Smooth muscle cell (in vitro differentiated cells): Measurements from ENCODE around the gene RGS17. TPM values are rescaled to one million over a fixed set of nuclear protein-coding genes. Genes with fewer than 3 reads are reported as not detected.

ENCODE experiments used
- DNase-seq: peaks from one replicate; lab custom pipeline; 2025; ENCODE audit not compliant: unreplicated experiment; lab: John Stamatoyannopoulos, UW
- H2AFZ ChIP-seq: fragments of 200-600 bp; sonication (generic); 2 replicates; pipeline ENCODE4 v1.6.0; 2016; ENCODE audit warnings: antibody characterized with exemption, low read depth, mild to moderate bottlenecking
- H3F3A ChIP-seq: fragments of 200-600 bp; sonication (generic); 2 replicates; pipeline ENCODE4 v1.6.0; 2017; ENCODE audit warnings: antibody characterized with exemption, low read depth
- H3K27ac ChIP-seq: fragments of 200-600 bp; sonication (generic); 2 replicates; pipeline ENCODE4 v1.5.1; 2016; ENCODE audit warnings: low read depth, mild to moderate bottlenecking
- H3K27me3 ChIP-seq: fragments of 200-600 bp; sonication (generic); 2 replicates; pipeline ENCODE4 v1.6.1; 2016; ENCODE audit warnings: low read depth, mild to moderate bottlenecking
- H3K36me3 ChIP-seq: fragments of 200-600 bp; sonication (generic); 2 replicates; pipeline ENCODE4 v1.5.1; 2016; ENCODE audit warnings: low read depth
- H3K4me1 ChIP-seq: fragments of 200-600 bp; sonication (generic); 2 replicates; pipeline ENCODE4 v1.5.1; 2016; ENCODE audit warnings: low read depth
- H3K4me2 ChIP-seq: fragments of 200-600 bp; sonication (generic); 2 replicates; pipeline ENCODE4 v1.6.0; 2016; ENCODE audit warnings: mild to moderate bottlenecking
- H3K4me3 ChIP-seq: fragments of 200-600 bp; sonication (generic); 2 replicates; pipeline ENCODE4 v1.5.1; 2016; ENCODE audit warnings: mild to moderate bottlenecking
- H3K79me2 ChIP-seq: fragments of 200-600 bp; sonication (generic); 2 replicates; pipeline ENCODE4 v1.6.0; 2016; ENCODE audit warnings: low read depth, mild to moderate bottlenecking
- H3K9ac ChIP-seq: fragments of 200-600 bp; sonication (generic); 2 replicates; pipeline ENCODE4 v1.6.0; 2016; ENCODE audit warnings: low read depth
- H3K9me3 ChIP-seq: fragments of 200-600 bp; sonication (generic); replicated peaks from 2 replicates; pipeline ENCODE4 v1.5.1; 2016; ENCODE audit warnings: low read depth
- H4K20me1 ChIP-seq: fragments of 200-600 bp; sonication (generic); 2 replicates; pipeline ENCODE4 v1.6.0; 2016; ENCODE audit warnings: low read depth
- CTCF ChIP-seq: fragments of 200-600 bp; sonication (generic); IDR thresholded peaks from 2 replicates; pipeline ENCODE4 v1.5.1; 2017; ENCODE audit warnings: borderline replicate concordance, mild to moderate bottlenecking, antibody characterized with exemption; ENCODE audit not compliant: insufficient read depth, poor library complexity, severe bottlenecking
- WGBS: methylation state at CpG from one replicate; pipeline ENCODE4 v1.1.7; 2016; ENCODE audit warnings: low lambda C conversion rate; 5-methylcytosine and 5-hydroxymethylcytosine counted together
- polyA plus RNA-seq: library from polyadenylated mRNA; unstranded; fragments of >200 nt; fragmentation: Nextera tagmentation; extraction: Ambion mirVana; gene quantifications from 2 replicates; pipeline ENCODE4 v1.2.1, GENCODE V29; 2016
- total RNA-seq: library from RNA; depleted of rRNA; stranded (reverse); fragments of >200 nt; gene quantifications from 2 replicates; pipeline ENCODE4 v1.2.3, GENCODE V29; 2014

RGS17 gene
- total and polyA plus RNA-seq, 2 experiments from 2014 or later, result 1.7 to 2.7 TPM

DNA sequence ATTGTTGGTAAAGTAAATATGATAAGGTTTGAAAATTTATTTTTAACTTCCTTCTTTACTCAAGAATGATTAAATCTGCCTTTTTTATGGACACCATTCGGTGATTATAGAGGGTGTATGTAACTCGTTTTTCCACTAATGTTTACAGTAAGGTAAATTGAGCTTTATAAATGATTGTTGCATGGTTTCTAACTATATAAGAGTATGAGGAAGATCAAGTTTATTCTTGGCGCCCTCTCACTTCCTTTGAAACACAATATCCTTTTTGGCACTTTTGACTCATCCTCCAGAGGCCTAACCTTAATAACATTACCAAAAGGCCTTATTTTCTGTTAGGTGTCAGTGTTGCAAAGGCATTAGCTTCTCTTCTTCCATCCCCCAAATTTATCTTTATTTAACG lies 86.8 kb downstream of the RGS17 start:
- H3K4me3 ChIP-seq, result no peak overlapping the region
- H2AFZ ChIP-seq, result no peak overlapping the region
- H4K20me1 ChIP-seq, result no peaks in the 10 kb centered on the region
- no peak for DNase-seq
- H3K4me1 ChIP-seq, result no peaks in the 10 kb centered on the region
- no peak overlapping the region for H3K27ac ChIP-seq
- no peaks in the 10 kb centered on the region for H3K9me3 ChIP-seq
- 90% methylated on average over 4 of the region's 4 CpGs for WGBS
- H3F3A ChIP-seq, result no peaks in the 10 kb centered on the region
- no peaks in the 10 kb centered on the region for H3K36me3 ChIP-seq
- H3K4me2 ChIP-seq, result no peak overlapping the region
- no peak overlapping the region for H3K9ac ChIP-seq
- no peaks in the 10 kb centered on the region for H3K27me3 ChIP-seq
- no peak for TF ChIP-seq CTCF
- H3K79me2 ChIP-seq, result no peaks in the 10 kb centered on the region

GRCh38 chr6:153043719-153044118 lies 87.4 kb downstream of the RGS17 start:
- no peak overlapping the region for H3K27ac ChIP-seq
- H3K4me3 ChIP-seq, result no peak overlapping the region
- H4K20me1 ChIP-seq, result no peaks in the 10 kb centered on the region
- H2AFZ ChIP-seq, result no peak overlapping the region
- TF ChIP-seq CTCF, result no peak
- no peak for DNase-seq
- no peaks in the 10 kb centered on the region for H3K4me1 ChIP-seq
- no peaks in the 10 kb centered on the region for H3F3A ChIP-seq
- 95% methylated on average over 3 of the region's 3 CpGs for WGBS
- H3K79me2 ChIP-seq, result no peaks in the 10 kb centered on the region
- H3K27me3 ChIP-seq, result no peaks in the 10 kb centered on the region
- no peak overlapping the region for H3K4me2 ChIP-seq
- no peaks in the 10 kb centered on the region for H3K9me3 ChIP-seq
- no peaks in the 10 kb centered on the region for H3K36me3 ChIP-seq
- H3K9ac ChIP-seq, result no peak overlapping the region

DNA sequence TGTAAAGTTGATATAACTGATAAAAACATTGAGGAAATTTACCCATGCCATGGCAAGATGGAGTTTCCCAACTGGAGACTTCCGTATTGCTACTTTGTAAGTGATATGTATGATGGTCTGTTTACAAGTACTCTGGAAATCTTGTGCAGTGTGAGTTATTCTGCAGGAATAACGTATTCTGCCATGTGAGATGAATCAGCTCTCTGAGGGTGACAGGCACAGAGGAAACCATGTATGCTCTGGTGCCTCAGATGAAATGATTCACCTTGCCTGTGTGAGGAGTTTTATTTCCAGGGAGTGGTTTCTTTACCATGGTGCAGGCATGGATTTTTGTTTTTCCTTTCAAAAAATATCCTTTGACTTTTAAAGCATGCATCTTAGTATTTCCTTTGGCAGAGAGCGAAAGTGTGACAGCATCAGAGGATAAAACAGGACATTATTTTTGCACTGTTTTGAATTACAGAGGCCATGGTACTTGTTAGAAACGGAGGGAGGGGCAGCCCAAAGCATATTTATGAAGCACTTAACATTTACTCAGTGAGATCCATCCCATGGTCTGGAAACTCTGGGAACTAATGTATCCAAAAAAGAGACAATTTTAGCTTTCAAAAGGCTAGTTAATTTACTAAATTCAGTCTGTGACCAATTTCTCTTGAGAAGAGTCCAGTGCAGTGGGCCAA lies 92.6 kb downstream of the RGS17 start:
- 79% methylated on average over 4 of the region's 4 CpGs for WGBS
- no peak for DNase-seq

More for the DNA sequence above, 92.6 kb downstream of the RGS17 start:
- Histone ChIP-seq H3K9me3 (no peaks in the 10 kb centered on the region), H3K9ac (no peak overlapping the region), H3K4me3 (no peak overlapping the region), H3K27ac (no peak overlapping the region), H3K36me3 (no peaks in the 10 kb centered on the region), H4K20me1 (no peaks in the 10 kb centered on the region), H3K27me3 (no peaks in the 10 kb centered on the region), H3K4me2 (no peak overlapping the region), H3K4me1 (no peaks in the 10 kb centered on the region), H3F3A (no peaks in the 10 kb centered on the region), H2AFZ (no peak overlapping the region), H3K79me2 (no peaks in the 10 kb centered on the region)
- TF ChIP-seq CTCF, result no peak
